Ectodermal cell (in vitro differentiated cells): ENCODE measurements around the gene LYZL2.
"Not testable (repeated sequence)": the region's sequence is repeated elsewhere in the genome, so short reads cannot be mapped to it uniquely, and the experiment has no call there.

Experiments
- H3K27ac ChIP-seq: 2 replicates; pipeline ENCODE4 v1.7.0; 2013; ENCODE audit warnings: mild to moderate bottlenecking, low read depth, low read length; ENCODE audit not compliant: insufficient read depth, poor library complexity, severe bottlenecking
- H3K27me3 ChIP-seq: 2 replicates; pipeline ENCODE4 v1.7.0; 2013; ENCODE audit warnings: mild to moderate bottlenecking, low read length; ENCODE audit not compliant: insufficient read depth, control insufficient read depth, poor library complexity, severe bottlenecking
- H3K36me3 ChIP-seq: one replicate; pipeline ENCODE4 v1.7.0; 2013; ENCODE audit warnings: low read length; ENCODE audit not compliant: control insufficient read depth, insufficient read depth
- H3K4me1 ChIP-seq: one replicate; pipeline ENCODE4 v1.7.0; 2013; ENCODE audit warnings: low read length; ENCODE audit not compliant: control insufficient read depth, insufficient read depth
- H3K4me3 ChIP-seq: 2 replicates; pipeline ENCODE4 v1.7.0; 2013; ENCODE audit warnings: low read depth, low read length, control low read depth; ENCODE audit not compliant: insufficient read depth
- H3K9me3 ChIP-seq: 2 replicates; pipeline ENCODE4 v1.7.0; 2013; ENCODE audit warnings: mild to moderate bottlenecking, low read length, moderate library complexity; ENCODE audit not compliant: control insufficient read depth
- WGBS, 2 experiments: methylation state at CpG; one replicate each; pipeline ENCODE4 v1.1.7; 2013; ENCODE audit warnings: missing lambda C conversion rate in 2 of 2; 5-methylcytosine and 5-hydroxymethylcytosine counted together

The LYZL2 gene

GRCh38 chr10:30639946-30640786 is 10.6 kb upstream of the LYZL2 start:
- WGBS, 2 experiments = 60 to 81% methylated on average over 4 to 5 of the region's 6 CpGs
- no peak overlapping the region for H3K4me3 ChIP-seq
- no peaks in the 10 kb centered on the region for H3K9me3 ChIP-seq
- H3K36me3 ChIP-seq = no peaks in the 10 kb centered on the region
- no peaks in the 10 kb centered on the region for H3K4me1 ChIP-seq
- no peak overlapping the region for H3K27ac ChIP-seq
- no peaks in the 10 kb centered on the region for H3K27me3 ChIP-seq

GRCh38 chr10:30637881-30638467 is 8.4 kb upstream of the LYZL2 start:
- WGBS, 2 experiments = 87 to 90% methylated on average over 4 of the region's 4 CpGs
- no peaks in the 10 kb centered on the region for H3K4me1 ChIP-seq
- no peak overlapping the region for H3K4me3 ChIP-seq
- H3K36me3 ChIP-seq = no peaks in the 10 kb centered on the region
- H3K27ac ChIP-seq = no peak overlapping the region
- H3K9me3 ChIP-seq = no peaks in the 10 kb centered on the region
- no peaks in the 10 kb centered on the region for H3K27me3 ChIP-seq

GRCh38 chr10:30631188-30631587 is 1.6 kb upstream of the LYZL2 start:
- Histone ChIP-seq H3K36me3 (no peaks in the 10 kb centered on the region), H3K27ac (no peak overlapping the region), H3K4me1 (no peaks in the 10 kb centered on the region), H3K4me3 (no peak overlapping the region), H3K9me3 (no peaks in the 10 kb centered on the region), H3K27me3 (no peaks in the 10 kb centered on the region)
- WGBS, 2 experiments = 100% methylated on average over 1 to 2 of the region's 4 CpGs

GRCh38 chr10:30630571-30630970 is 1.0 kb upstream of the LYZL2 start:
- no peak overlapping the region for H3K27ac ChIP-seq
- 100% methylated on average over 2 of the region's 2 CpGs; no CpG with 5 or more reads in 1 of the 2 experiments for WGBS, 2 experiments
- H3K27me3 ChIP-seq = no peaks in the 10 kb centered on the region
- no peak overlapping the region for H3K4me3 ChIP-seq
- H3K9me3 ChIP-seq = no peaks in the 10 kb centered on the region
- no peaks in the 10 kb centered on the region for H3K4me1 ChIP-seq
- no peaks in the 10 kb centered on the region for H3K36me3 ChIP-seq

- not testable (repeated sequence) for H3K36me3 ChIP-seq, H3K27me3 ChIP-seq, H3K4me1 ChIP-seq, H3K27ac ChIP-seq, H3K4me3 ChIP-seq, H3K9me3 ChIP-seq
- WGBS, 2 experiments = 96 to 98% methylated on average over 6 to 7 of the region's 7 CpGs
These were observed 977 bp downstream of the LYZL2 start for GRCh38 chr10:30628576-30628975.

- WGBS, 2 experiments = 85 to 87% methylated on average over 8 of the region's 11 CpGs
- not testable (repeated sequence) for H3K27ac ChIP-seq, H3K36me3 ChIP-seq, H3K27me3 ChIP-seq, H3K9me3 ChIP-seq, H3K4me3 ChIP-seq, H3K4me1 ChIP-seq
These were observed 2.7 kb downstream of the LYZL2 start for GRCh38 chr10:30626837-30627236.

GRCh38 chr10:30626196-30626595 is 3.4 kb downstream of the LYZL2 start:
- not testable (repeated sequence) for H3K27me3 ChIP-seq, H3K4me1 ChIP-seq, H3K36me3 ChIP-seq, H3K27ac ChIP-seq, H3K9me3 ChIP-seq, H3K4me3 ChIP-seq
- WGBS, 2 experiments = 92 to 95% methylated on average over 7 of the region's 7 CpGs

- H3K36me3 ChIP-seq = no peaks in the 10 kb centered on the region
- H3K4me1 ChIP-seq = no peaks in the 10 kb centered on the region
- H3K27me3 ChIP-seq = no peaks in the 10 kb centered on the region
- WGBS, 2 experiments = 95% methylated on average over 3 of the region's 3 CpGs
- H3K27ac ChIP-seq = no peak overlapping the region
- no peak overlapping the region for H3K4me3 ChIP-seq
- H3K9me3 ChIP-seq = no peaks in the 10 kb centered on the region
These were observed 4.5 kb downstream of the LYZL2 start for GRCh38 chr10:30625080-30625479.

- Histone ChIP-seq H3K27ac (no peak overlapping the region), H3K4me1 (no peaks in the 10 kb centered on the region), H3K9me3 (no peaks in the 10 kb centered on the region), H3K36me3 (no peaks in the 10 kb centered on the region), H3K27me3 (no peaks in the 10 kb centered on the region), H3K4me3 (no peak overlapping the region)
- WGBS, 2 experiments = 93% methylated on average over 2 of the region's 5 CpGs
These were observed 9.6 kb downstream of the LYZL2 start for GRCh38 chr10:30619966-30620365.

- Histone ChIP-seq H3K4me3 (no peak overlapping the region), H3K36me3 (no peaks in the 10 kb centered on the region), H3K4me1 (no peaks in the 10 kb centered on the region), H3K9me3 (no peaks in the 10 kb centered on the region), H3K27ac (no peak overlapping the region), H3K27me3 (no peaks in the 10 kb centered on the region)
- WGBS, 2 experiments = 94 to 96% methylated on average over 7 of the region's 7 CpGs
These were observed 12.5 kb downstream of the LYZL2 start for GRCh38 chr10:30617070-30617469.
